Tibial nerve (tissue), 3 donors: Measurements from ENCODE around the gene E2F7.

ENCODE experiments used
- CTCF ChIP-seq, 5 experiments: fragments of 200-600 bp in 3 of 5; fragments of 450-650 bp in 2 of 5; sonication (generic) in 3 of 5; IDR thresholded peaks; one replicate each; pipeline ENCODE4 v1.5.1; 2016 to 2019; ENCODE audit warnings: antibody characterized with exemption in 5 of 5, mild to moderate bottlenecking in 3 of 5, moderate library complexity in 2 of 5
- POLR2A ChIP-seq, 2 donors: fragments of 450-650 bp; IDR thresholded peaks; one replicate each; pipeline ENCODE4 v1.6.1; 2017; ENCODE audit warnings: antibody characterized with exemption in 2 of 2, mild to moderate bottlenecking in 2 of 2, moderate library complexity in 2 of 2

- no peak for TF ChIP-seq CTCF (IDR thresholded peaks at IDR 0.05)
- no peak for TF ChIP-seq POLR2A (IDR thresholded peaks at IDR 0.05)
Observed at GRCh38 chr12:77040231-77040630, 25.1 kb downstream of the E2F7 start.
